Measurements from ENCODE around the gene KRT86. TPM values are rescaled to one million over a fixed set of nuclear protein-coding genes. Genes with fewer than 3 reads are reported as not detected.

The KRT86 gene
- total and polyA plus RNA-seq, 2 of the 8 experiments (the other 6 are each of a cell fraction or from before 2014, with no cell fraction given) = 0.12 TPM; not detected in 1

DNA sequence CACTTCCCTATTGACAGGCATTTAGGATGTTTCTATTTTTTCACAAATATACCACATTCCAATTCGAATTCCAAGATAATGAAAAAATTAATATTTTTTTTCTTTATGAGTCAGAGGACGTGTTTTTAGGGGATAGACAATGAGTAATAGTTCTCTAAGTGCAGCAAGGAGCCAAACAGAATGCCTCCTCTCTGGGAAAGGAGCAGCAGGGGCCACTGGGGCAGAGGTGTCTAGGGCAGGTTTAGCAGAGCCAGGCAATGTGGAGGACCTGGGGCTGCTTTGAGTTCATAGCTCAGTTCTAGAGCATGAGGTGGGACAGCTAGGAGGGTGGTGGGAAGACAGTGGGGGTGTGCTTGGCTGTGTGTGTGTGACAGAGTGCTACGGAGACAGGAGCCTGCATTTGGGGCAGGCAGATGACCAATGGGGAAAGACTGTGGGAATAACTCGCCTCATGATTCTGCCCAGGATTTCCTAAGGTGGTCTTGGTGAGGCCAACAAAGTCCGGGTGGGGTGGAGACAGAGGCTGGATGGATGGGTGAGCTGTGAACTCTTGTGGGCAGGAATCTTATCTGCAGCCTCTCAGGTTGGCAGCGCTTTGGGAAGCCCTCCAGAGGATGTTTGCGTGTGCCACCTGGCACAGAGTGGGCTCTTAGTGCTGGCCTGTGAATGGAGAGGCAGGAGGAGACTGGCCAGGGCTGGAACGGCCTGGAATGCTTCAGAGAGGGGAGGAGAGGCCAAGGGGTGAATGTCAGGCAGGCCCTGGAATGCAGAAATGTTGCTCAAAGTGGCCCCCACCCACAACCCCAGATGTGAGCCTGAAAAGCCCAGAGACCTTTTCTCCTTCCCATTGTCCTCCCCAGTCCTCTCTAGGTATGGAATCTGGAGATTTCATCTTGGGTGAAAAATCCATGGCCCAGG, 43.8 kb upstream of the KRT86 start:
- Histone ChIP-seq H3K56ac (replicated peaks; ENCODE audit: insufficient read length, low read depth, low read length) (no peak overlapping the region), H2AFZ (ENCODE audit: low read length) (no peak overlapping the region), H3K27me3 (replicated peaks in 1 of 4; ENCODE audit: control insufficient read depth in 3 of 4, extremely low read depth in 1 of 4, insufficient read depth in 3 of 4, low read length in 3 of 4) (peaks cover 0 to 48% (median 25%) of the 10 kb centered on the region in 4 experiments; a peak in 6 of 7 replicates), H3K36me3 (ENCODE audit: control insufficient read depth in 2 of 4, insufficient read depth in 4 of 4, low read length in 3 of 4) (no peaks in the 10 kb centered on the region), H3K9me3 (ENCODE audit: insufficient read depth in 2 of 2, low read depth in 1 of 2, low read length in 1 of 2) (no peaks in the 10 kb centered on the region), H4K8ac (ENCODE audit: extremely low read depth, insufficient read depth, low read length) (peak overlapping the region; percentile 76), H2BK5ac (ENCODE audit: low read depth, low read length) (no peak overlapping the region; the same call in 1 of the 2 replicates), H2AK5ac (ENCODE audit: low read depth, low read length) (0 out of 2 replicates have a peak overlapping the region, but pooled peaks have one; percentile 71), H3K4me1 (replicated peaks in 1 of 4; ENCODE audit: control insufficient read depth in 3 of 4, insufficient read depth in 4 of 4, low read length in 3 of 4) (peaks cover 0 to 25% (median 18%) of the 10 kb centered on the region in 4 experiments; a peak in 6 of 7 replicates), H4K5ac (ENCODE audit: insufficient read length, low read depth, low read length) (no peak overlapping the region), H3K18ac (ENCODE audit: extremely low read depth, low read length) (peak overlapping the region; percentile 19; the same call in 1 of the 2 replicates), H4K20me1 (replicated peaks in 1 of 2; ENCODE audit: control insufficient read depth in 1 of 2, insufficient read depth in 2 of 2, low read length in 2 of 2) (no peaks in the 10 kb centered on the region), H2BK120ac (replicated peaks; ENCODE audit: low read depth, low read length) (no peak overlapping the region), H3K79me2 (ENCODE audit: control insufficient read depth in 1 of 2, insufficient read depth in 2 of 2, low read length in 2 of 2) (no peaks in the 10 kb centered on the region), H3K79me1 (ENCODE audit: low read depth, low read length) (no peaks in the 10 kb centered on the region), H4K91ac (replicated peaks; ENCODE audit: insufficient read length, low read length) (peak overlapping the region; percentile 45), H3K9ac (replicated peaks in 1 of 4; ENCODE audit: extremely low read depth in 1 of 4, low read depth in 3 of 4, low read length in 3 of 4) (no peak overlapping the region), H3K4me2 (ENCODE audit: insufficient read depth in 1 of 2, low read depth in 2 of 2, low read length in 2 of 2) (no peak overlapping the region; a peak in 1 of 4 replicates), H3K4ac (replicated peaks; ENCODE audit: insufficient read length, low read depth, low read length) (no peak overlapping the region), H2BK12ac (ENCODE audit: low read depth, low read length) (peak overlapping the region; percentile 84; the same call in 1 of the 2 replicates), H2BK15ac (ENCODE audit: low read length) (no peak overlapping the region), H3K23me2 (ENCODE audit: low read depth, low read length) (peaks cover 8% of the 10 kb centered on the region; the same call in 1 of the 2 replicates), H3K4me3 (ENCODE audit: extremely low read depth in 1 of 4, insufficient read depth in 2 of 4, low read depth in 3 of 4, low read length in 4 of 4) (no peak overlapping the region), H3K27ac (ENCODE audit: low read depth, low read length) (no peak overlapping the region), H3K23ac (ENCODE audit: insufficient read length) (no peak overlapping the region), H3K14ac (ENCODE audit: insufficient read length) (no peak overlapping the region), H2BK20ac (ENCODE audit: low read length) (peak overlapping the region; percentile 32; the same call in 1 of the 2 replicates)
- 85% methylated on average over 8 of the region's 8 CpGs; no CpG with 5 or more reads in 1 of the 2 experiments for WGBS, 2 experiments (ENCODE audit: extremely low coverage in 1 of 2, insufficient coverage in 1 of 2, insufficient read length in 1 of 2, insufficient replicate concordance in 2 of 2, low coverage in 1 of 2, low lambda C conversion rate in 2 of 2, missing lambda C conversion rate in 1 of 2)
- FAIRE-seq (no peak), DNase-seq (ENCODE audit: low read depth in 1 of 2, low spot score in 2 of 2) (no peak)
- TF ChIP-seq CEBPB (IDR thresholded peaks at IDR 0.05; ENCODE audit: low read depth, low read length) (no peak), SIN3A (conservative IDR thresholded peaks at IDR 0.05 in 1 of 2, IDR thresholded peaks at IDR 0.05 in 1 of 2; ENCODE audit: low read depth in 1 of 2, low read length in 2 of 2) (no peak; a peak in 1 of 4 replicates), TCF12 (IDR thresholded peaks at IDR 0.05; ENCODE audit: low read depth, low read length) (no peak), TEAD4 (IDR thresholded peaks at IDR 0.05; ENCODE audit: low read depth, low read length) (peak; percentile 92), BACH1 (IDR thresholded peaks at IDR 0.05; ENCODE audit: low read length) (no peak), JUND (IDR thresholded peaks at IDR 0.05; ENCODE audit: low read length) (no peak), SIRT6 (IDR thresholded peaks at IDR 0.05; ENCODE audit: low read length) (no peak), EP300 (IDR thresholded peaks at IDR 0.05; ENCODE audit: borderline replicate concordance in 1 of 2, low read depth in 2 of 2, low read length in 2 of 2) (peak in 1 of 2 experiments; percentile 91; a peak in 1 of 3 replicates), NRF1 (IDR thresholded peaks at IDR 0.05; ENCODE audit: low read depth, low read length) (no peak), POLR2A (IDR thresholded peaks at IDR 0.05; ENCODE audit: control extremely low read depth in 1 of 2, low read depth in 2 of 2, low read length in 2 of 2) (no peak), TAF7 (optimal IDR thresholded peaks at IDR 0.05; ENCODE audit: borderline replicate concordance, low read depth, low read length) (no peak), HDAC6 (IDR thresholded peaks at IDR 0.05; ENCODE audit: low read depth, low read length) (no peak)
- ChIA-PET CTCF (ENCODE audit: partially characterized antibody) (interaction anchor here (0.7 to 17.6 kb wide), 15 partner anchors 10 to 131 kb away, joined by 3 to 151 read pairs (median 6); no protein-coding TSS in a partner anchor), POLR2A (ENCODE audit: partially characterized antibody) (no interaction called here)
